GDM1 (cell line): ENCODE measurements around the gene DYNC1I2.

Source experiments
- DNase-seq: peaks from one replicate; lab custom pipeline; 2025; lab: John Stamatoyannopoulos, UW

Gene DYNC1I2

GRCh38 chr2:171687287-171688128 is at the start of gene DYNC1I2:
DYNC1I2 (plus strand) TSS chr2:171687469; CDS start chr2:171690156, 2,687 bp downstream.
- DNase-seq = peak; percentile 83

- no peak for DNase-seq
These were observed 35.4 kb upstream of the DYNC1I2 start for GRCh38 chr2:171651667-171652415.

DNA sequence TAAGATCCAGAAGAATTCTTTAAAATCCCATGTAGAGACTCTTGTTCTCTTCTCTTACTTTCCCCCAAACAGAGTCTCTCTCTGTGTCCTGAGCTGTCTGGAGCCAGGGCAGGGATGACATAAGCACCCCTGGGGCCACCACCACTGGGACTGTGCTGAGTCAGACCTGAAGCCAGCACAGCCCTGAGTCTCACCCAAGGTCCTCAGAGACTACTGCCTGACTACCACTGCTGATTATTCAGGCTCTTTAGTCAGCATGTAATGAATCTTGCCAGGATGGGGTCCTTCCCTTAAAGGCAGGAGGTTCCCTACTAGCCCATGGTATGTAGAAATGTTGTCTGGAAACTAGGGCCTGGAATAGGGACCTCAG is 34.9 kb upstream of the DYNC1I2 start:
- DNase-seq = no peak

GRCh38 chr2:171655586-171655985 is 31.7 kb upstream of the DYNC1I2 start:
- DNase-seq = no peak

GRCh38 chr2:171667041-171667440 is 20.2 kb upstream of the DYNC1I2 start:
- DNase-seq = no peak

- no peak for DNase-seq
These were observed 19.1 kb upstream of the DYNC1I2 start for GRCh38 chr2:171668183-171668582.

GRCh38 chr2:171669121-171669520 is 18.1 kb upstream of the DYNC1I2 start:
- no peak for DNase-seq

DNA sequence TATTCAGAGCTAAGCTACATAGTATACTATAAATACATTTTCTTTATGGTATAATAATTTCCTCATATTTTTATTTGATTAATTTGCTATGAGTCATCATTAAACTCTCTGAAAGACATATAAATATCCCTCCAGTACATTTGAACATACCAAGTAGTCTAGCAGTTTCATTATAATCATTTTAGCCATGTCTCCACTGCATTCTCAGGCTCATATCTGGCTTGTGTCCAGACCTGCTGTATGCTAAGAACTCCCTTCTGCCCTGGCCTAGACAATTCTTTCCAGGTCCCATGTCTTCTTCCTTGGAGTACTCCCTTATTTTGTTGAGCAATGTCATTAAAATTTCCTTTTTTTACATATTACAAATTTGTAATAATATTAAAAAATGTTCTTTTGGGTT is 16.6 kb upstream of the DYNC1I2 start:
- no peak for DNase-seq

DNA sequence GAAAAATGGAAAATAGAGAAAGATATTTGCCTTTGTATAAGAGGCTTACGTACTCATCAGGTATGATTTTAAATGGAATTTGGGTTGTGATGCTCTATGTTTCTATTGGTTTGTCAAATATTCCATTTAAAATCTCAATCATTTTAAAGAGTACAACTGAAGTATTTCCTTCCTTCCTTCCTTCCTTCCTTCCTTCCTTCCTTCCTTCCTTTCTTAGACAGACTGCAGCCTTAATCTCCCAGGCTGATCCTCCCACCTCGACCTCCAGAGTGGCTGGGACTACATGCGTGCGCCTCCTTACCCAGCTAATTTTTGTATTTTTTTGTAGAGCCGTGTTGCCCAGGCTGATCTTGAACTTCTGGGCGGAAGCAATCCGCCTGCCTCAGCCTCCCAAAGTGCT is 15.4 kb upstream of the DYNC1I2 start:
- no peak for DNase-seq

DNA sequence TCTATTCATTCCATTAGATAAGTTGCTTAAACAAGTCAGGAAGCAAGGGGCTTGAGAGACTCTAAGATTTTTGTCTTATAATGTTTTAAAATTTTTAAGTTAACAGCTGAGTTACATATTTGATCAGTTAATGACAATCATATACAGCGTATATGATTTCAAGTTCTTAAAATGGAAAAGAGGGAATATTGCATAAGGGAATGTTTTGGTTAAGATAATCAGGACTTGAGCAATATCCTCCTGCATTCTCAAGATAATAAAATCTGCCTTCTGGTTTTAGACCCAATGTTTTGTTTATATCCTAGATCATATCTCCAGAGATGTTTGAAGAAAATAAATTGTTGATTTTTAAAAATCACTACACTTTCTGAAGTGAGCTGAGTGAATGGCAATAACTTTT is 13.4 kb upstream of the DYNC1I2 start:
- no peak for DNase-seq

DNA sequence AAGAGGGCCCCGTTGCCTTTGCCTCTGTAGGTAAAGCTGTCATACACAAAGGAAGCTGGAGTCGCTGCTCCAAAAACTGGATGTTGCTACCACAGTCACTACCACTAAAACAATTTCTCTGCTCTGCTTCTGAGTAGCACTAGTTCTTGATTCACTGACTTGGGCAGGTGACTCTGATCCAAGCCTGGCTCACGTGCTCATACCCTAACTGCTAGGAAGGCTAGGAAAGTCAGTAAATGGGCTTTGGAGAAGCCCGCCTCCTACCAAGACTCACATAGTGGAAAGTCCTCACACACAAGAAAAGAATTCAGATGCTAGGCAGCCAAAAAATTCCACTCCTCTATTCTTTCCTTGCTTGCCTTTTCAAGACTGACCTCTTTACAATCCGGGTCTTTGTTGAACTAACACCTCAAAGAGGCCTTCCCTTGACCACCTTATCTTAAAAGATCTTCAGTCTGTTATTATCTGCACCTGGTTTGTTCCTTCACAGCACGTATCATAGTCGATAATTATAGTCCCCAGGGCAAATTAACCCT is 11.4 kb upstream of the DYNC1I2 start:
- no peak for DNase-seq

GRCh38 chr2:171678619-171679018 is 8.7 kb upstream of the DYNC1I2 start:
- no peak for DNase-seq

DNA sequence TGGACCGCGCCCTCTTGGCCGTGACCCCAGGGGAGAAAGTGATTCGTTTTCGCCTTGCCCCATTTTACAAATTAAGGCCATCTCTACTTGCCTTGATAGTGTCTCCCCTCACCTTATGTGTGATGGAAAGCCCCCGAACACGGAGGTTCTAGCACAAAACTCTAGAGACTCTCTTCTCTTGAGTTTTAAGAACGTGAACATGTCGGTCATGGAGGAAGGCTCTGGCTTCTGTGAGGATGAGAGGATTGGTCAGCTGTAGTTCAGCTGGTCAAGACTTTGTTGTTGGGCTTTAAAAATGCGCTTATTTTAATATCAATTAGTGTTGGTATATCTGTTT is 828 bp downstream of the DYNC1I2 start:
- DNase-seq = no peak

GRCh38 chr2:171692331-171692730 is 5.1 kb downstream of the DYNC1I2 start:
- DNase-seq = no peak

GRCh38 chr2:171702781-171703556 is 15.7 kb downstream of the DYNC1I2 start:
- DNase-seq = no peak

DNA sequence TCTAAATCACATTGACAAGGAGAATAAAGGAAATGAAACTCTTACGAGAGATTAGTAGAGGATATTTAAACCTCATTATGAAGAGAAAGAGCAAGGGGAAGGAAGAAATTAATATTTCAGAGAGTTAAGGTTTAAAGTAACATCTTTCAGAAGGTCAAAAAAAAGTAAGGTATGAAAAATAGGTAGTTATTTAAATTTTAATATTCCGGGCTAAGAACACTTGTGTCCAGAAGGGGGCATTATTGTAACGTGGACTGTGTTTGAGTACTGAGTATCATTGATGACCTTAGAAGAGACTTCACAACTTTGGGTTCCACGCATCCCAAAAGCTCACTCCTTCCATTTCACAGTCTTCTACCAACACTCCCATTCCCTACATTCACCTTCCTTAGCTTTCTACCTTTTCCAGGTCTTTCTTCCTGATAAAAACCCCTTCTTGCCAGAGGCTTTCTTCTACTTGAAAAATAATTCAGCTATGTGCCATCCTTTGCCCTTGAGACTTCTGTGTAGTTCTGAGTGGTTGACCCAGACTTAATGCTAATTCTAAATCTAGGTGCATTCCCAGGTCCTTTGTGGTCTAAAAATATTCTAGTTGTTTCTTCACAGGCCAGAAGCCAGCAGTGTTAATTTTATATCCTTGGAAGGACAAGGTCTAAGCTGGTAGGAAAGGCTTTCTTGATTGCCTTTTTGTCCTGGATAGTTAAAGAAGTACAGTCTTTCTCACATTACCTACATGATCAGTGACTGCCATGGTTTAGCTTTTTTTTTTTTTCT is 16.5 kb downstream of the DYNC1I2 start:
- no peak for DNase-seq

DNA sequence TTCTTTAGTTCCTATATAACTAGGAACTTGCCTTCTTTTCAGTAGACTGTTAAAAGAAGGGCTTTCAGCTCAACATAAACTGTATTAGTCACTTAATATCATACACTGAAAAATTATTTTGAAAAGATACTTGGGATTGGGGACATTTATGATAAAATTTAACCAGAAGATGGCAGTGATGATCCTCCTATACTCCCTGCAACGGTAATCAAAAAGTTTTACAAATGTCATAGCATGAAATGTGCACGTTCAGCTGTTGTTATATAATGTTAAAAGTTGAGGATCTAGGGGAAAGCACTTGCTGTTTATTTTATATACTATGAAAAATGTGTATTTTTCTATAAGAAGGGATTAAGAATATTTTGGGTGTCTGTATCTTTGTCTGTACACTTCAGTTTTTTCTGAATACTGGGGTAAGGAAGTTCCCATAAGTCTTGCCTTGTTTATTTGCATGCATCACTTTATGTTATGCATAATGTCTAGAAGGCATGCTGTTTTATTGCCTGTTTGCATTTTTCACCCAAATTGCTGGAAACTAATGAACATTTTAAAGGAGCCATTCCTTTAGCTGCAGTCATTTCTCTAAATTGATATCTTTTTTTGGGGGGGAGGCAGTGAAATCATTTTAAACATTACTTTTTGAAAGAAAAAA is 19.0 kb downstream of the DYNC1I2 start:
- DNase-seq = no peak

DNA sequence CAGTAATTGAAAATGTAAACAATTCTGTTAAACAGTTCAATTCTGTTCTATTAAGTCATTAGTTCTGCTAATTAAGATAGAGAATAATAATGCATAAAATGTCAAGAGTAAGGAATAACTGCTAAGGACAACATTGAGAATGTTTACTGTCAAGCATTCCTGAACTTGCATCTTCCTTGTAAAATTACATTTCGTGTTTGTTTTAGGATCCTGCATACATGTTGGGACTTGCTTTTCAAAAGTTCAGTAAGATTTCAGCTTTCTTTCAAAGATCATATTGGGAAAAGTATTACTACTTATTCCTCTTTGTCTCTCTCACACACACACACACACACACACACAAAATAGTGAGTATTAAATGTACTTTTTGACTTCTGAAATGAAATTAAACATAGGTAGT is 20.5 kb downstream of the DYNC1I2 start:
- no peak for DNase-seq

- DNase-seq = no peak
These were observed 21.9 kb downstream of the DYNC1I2 start for GRCh38 chr2:171709011-171709685.

DNA sequence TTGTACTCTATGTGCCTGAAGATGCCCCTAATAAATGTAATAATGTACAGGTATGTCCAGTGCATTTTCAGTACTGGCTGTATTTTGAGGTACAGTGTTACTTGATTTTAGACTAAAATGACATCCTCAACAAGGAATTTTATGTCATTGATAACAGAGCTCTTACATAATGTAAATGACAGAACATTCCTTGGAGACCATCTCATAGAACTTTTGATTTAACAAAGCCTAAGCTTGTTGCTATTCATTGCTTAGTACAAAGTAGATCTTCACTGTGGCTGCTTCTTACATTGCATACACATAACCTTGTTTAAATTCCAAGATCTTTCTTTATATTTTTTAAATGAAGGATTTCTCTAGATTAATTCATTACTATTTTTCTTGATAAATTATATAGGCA is 24.1 kb downstream of the DYNC1I2 start:
- DNase-seq = no peak

DNA sequence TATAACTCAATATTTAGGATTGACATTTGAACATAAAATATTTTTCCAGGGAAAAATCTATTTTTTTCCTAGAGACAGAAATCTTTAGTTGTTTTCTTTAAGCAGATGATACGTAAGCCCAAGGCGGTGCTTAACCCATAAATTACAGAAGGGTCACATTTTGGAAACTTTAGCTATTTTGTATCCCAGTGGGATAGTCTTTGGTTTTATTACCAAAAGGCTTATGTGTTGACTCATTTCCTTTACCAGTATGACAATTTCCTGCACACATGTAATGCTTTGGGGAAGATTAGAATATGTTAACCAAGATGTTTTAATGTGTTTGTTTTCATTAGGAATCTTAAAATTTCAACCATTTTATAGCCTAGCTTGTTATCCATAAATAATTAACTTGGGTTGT is 24.8 kb downstream of the DYNC1I2 start:
- DNase-seq = no peak
